Breast epithelium (tissue), 4 donors: Measurements from ENCODE around the gene CAMK2D. TPM values are rescaled to one million over a fixed set of nuclear protein-coding genes. Genes with fewer than 3 reads are reported as not detected.

Experiments used
- DNase-seq, 2 donors: peaks; one replicate each; pipeline ENCODE4 v3.0.0-alpha.2; 2019; ENCODE audit warnings: low spot score in 2 of 2
- H3K27ac ChIP-seq, 2 donors: fragments of 200-600 bp; sonication (generic) in 1 of 2; one replicate each; pipeline ENCODE4 v1.5.1; 2016 to 2019; ENCODE audit warnings: mild to moderate bottlenecking in 1 of 2
- H3K27me3 ChIP-seq, 2 donors: fragments of 200-600 bp; sonication (generic) in 1 of 2; one replicate each; pipeline versions ENCODE4 v1.5.1 to v1.6.0; 2017 to 2019; ENCODE audit warnings: control low read depth in 1 of 2, mild to moderate bottlenecking in 1 of 2
- H3K36me3 ChIP-seq: fragments of 200-600 bp; one replicate; pipeline ENCODE4 v1.5.1; 2019
- H3K4me1 ChIP-seq, 2 donors: fragments of 200-600 bp; sonication (generic); one replicate each; pipeline ENCODE4 v1.5.1; 2016 to 2019; ENCODE audit warnings: control low read depth in 1 of 2
- H3K4me3 ChIP-seq, 3 donors: fragments of 200-600 bp; sonication (generic); 1 replicate in 2 of 3; 2 replicates in 1 of 3; pipeline ENCODE4 v1.5.1; 2016 to 2019; ENCODE audit warnings: mild to moderate bottlenecking in 3 of 3, moderate library complexity in 2 of 3
- H3K9me3 ChIP-seq, 2 donors: fragments of 200-600 bp; sonication (generic) in 1 of 2; one replicate each; pipeline ENCODE4 v1.5.1; 2016 to 2019; ENCODE audit warnings: control low read depth in 1 of 2
- POLR2A ChIP-seq: fragments of 450-650 bp; IDR thresholded peaks from one replicate; pipeline ENCODE4 v1.6.1; 2016; ENCODE audit warnings: antibody characterized with exemption, mild to moderate bottlenecking, moderate library complexity
- POLR2AphosphoS5 ChIP-seq, 3 donors: sonication (generic); formaldehyde crosslinking; IDR thresholded peaks; one replicate each; pipeline ENCODE4 v1.6.1; 2017; ENCODE audit warnings: antibody characterized with exemption in 3 of 3
- intact Hi-C: fragments of 100-400 bp; cut with DNase I; formaldehyde crosslinking; loops from one replicate; pipeline ENCODE4 v1.15.1; 2023; ENCODE audit warnings: low total_unique reads
- total RNA-seq, 3 donors: library from RNA; depleted of rRNA; stranded (reverse); fragments of >200 nt; gene quantifications; one replicate each; pipeline ENCODE4 v1.1.0, GENCODE V29; 2016
- TF ChIP-seq, protein P1 (sequence below), 3 donors: fragments of 450-650 bp; IDR thresholded peaks; one replicate each; pipeline ENCODE4 v1.5.1; 2016 to 2017; ENCODE audit warnings: antibody characterized with exemption in 3 of 3, mild to moderate bottlenecking in 3 of 3, moderate library complexity in 3 of 3

Gene CAMK2D
- total RNA-seq, 3 donors from 2014 or later = 47.7 to 62.1 (median 57.7) TPM

DNA sequence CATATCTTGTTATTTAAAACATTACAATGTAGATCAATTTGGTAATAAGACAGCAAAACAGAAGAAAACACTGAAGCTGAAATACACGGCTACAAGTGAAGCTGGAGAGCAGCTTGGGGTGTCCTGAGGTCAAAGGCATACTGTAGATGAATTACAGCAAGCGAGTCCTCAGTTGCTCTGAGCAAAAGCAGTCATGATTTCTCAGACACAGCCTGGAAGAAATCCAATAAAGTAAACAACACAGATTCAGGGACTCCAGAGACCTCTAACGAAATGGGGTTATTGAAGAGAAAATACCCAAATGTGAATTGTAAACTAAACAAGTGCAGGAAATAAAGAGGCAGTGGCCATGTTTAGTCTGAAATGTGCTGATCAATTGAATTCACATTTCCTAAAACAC is 324.4 kb downstream of the CAMK2D start:
- Histone ChIP-seq H3K36me3 (no peaks in the 10 kb centered on the region), H3K9me3 (no peaks in the 10 kb centered on the region), H3K27ac (peak overlapping the region; percentile 56 to 82), H3K4me1 (no peaks in the 10 kb centered on the region), H3K27me3 (no peaks in the 10 kb centered on the region), H3K4me3 (no peak overlapping the region)
- DNase-seq = no peak
- TF ChIP-seq POLR2A (no peak), POLR2AphosphoS5 (IDR thresholded peaks at IDR 0.05) (no peak)
- TF ChIP-seq, protein P1, sequence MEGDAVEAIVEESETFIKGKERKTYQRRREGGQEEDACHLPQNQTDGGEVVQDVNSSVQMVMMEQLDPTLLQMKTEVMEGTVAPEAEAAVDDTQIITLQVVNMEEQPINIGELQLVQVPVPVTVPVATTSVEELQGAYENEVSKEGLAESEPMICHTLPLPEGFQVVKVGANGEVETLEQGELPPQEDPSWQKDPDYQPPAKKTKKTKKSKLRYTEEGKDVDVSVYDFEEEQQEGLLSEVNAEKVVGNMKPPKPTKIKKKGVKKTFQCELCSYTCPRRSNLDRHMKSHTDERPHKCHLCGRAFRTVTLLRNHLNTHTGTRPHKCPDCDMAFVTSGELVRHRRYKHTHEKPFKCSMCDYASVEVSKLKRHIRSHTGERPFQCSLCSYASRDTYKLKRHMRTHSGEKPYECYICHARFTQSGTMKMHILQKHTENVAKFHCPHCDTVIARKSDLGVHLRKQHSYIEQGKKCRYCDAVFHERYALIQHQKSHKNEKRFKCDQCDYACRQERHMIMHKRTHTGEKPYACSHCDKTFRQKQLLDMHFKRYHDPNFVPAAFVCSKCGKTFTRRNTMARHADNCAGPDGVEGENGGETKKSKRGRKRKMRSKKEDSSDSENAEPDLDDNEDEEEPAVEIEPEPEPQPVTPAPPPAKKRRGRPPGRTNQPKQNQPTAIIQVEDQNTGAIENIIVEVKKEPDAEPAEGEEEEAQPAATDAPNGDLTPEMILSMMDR (IDR thresholded peaks at IDR 0.05) = no peak
- intact Hi-C loops = no loop called here

DNA sequence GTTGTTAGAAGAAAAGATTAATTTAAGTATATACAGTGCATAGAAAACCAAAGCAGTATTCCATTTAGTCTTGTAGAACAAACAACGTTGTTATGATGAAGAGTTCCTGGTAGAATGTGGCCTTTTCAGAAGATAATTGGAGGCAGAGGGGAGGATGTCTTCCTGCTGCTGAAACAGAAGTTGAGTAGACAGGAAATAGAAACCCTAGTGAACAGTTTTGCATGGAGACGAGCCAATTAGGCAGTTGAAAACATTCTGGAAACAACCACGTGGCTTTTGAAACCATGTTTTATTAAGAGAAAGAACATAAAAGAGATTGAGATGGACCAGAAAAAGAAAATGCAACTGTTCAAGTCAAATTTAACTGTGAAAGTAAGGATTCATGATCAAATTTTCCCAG is 325.2 kb downstream of the CAMK2D start:
- Histone ChIP-seq H3K27ac (peak overlapping the region; percentile 56 to 82), H3K27me3 (no peaks in the 10 kb centered on the region), H3K4me3 (peak overlapping the region in 1 of 3 donors; percentile 0), H3K9me3 (no peaks in the 10 kb centered on the region), H3K36me3 (no peaks in the 10 kb centered on the region), H3K4me1 (no peaks in the 10 kb centered on the region)
- intact Hi-C loops = no loop called here
- TF ChIP-seq POLR2AphosphoS5 (IDR thresholded peaks at IDR 0.05) (no peak), POLR2A (no peak)
- TF ChIP-seq, protein P1 (IDR thresholded peaks at IDR 0.05) = no peak
- DNase-seq = no peak

DNA sequence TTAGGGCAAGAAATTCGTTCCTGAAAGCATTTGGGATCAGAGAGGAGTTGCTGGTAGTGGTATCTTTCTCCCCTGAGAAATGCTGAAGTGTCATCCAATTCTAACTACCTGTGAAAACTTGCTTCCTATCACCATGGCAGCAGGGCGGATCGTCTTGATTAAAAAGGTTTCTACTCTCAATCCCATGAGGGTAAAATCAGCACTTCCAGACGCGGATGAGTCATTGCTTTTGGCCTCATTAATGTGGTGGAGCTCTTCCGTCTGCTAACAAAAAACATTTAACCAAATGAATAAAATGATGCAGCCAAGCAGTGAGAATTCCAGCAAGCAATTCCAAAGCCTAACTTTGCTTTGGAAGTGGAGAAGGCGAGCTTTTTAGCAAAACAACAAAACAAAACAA is 325.6 kb downstream of the CAMK2D start:
- DNase-seq = peak in 1 of 2 donors; percentile 38
- peak in 1 of 3 donors; percentile 39 for TF ChIP-seq POLR2AphosphoS5 (IDR thresholded peaks at IDR 0.05)
- TF ChIP-seq, protein P1 (IDR thresholded peaks at IDR 0.05) = no peak
- Histone ChIP-seq H3K36me3 (no peaks in the 10 kb centered on the region), H3K4me3 (peak overlapping the region in 1 of 3 donors; percentile 0), H3K27me3 (no peaks in the 10 kb centered on the region), H3K9me3 (no peaks in the 10 kb centered on the region), H3K27ac (peak overlapping the region; percentile 27 to 82), H3K4me1 (no peaks in the 10 kb centered on the region)
- intact Hi-C loops = no loop called here

DNA sequence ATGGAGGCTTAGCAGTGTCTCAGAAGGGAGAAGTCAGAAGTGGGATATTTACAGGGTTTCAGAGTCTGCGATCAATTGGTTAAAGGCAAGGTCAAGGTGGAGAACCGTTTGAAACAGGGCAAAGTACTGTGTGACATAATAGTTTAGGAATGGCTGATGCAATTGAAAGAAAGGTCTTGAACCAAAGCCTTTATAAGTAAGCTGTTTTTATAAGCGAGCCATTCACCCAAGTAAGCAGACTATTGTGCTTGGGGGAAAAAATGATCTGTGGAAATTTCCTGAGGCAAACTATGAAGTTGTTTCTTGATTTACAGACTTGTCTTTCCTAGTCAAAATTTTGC is 327.3 kb downstream of the CAMK2D start:
- H3K9me3 ChIP-seq = no peaks in the 10 kb centered on the region
- DNase-seq = no peak
- no peaks in the 10 kb centered on the region for H3K27me3 ChIP-seq
- no peak overlapping the region for H3K27ac ChIP-seq
- TF ChIP-seq POLR2AphosphoS5 (IDR thresholded peaks at IDR 0.05) (no peak), POLR2A (no peak)
- TF ChIP-seq, protein P1 (IDR thresholded peaks at IDR 0.05) = no peak
- intact Hi-C loops = no loop called here
- no peak overlapping the region for H3K4me3 ChIP-seq
- no peaks in the 10 kb centered on the region for H3K36me3 ChIP-seq
- no peaks in the 10 kb centered on the region for H3K4me1 ChIP-seq

DNA sequence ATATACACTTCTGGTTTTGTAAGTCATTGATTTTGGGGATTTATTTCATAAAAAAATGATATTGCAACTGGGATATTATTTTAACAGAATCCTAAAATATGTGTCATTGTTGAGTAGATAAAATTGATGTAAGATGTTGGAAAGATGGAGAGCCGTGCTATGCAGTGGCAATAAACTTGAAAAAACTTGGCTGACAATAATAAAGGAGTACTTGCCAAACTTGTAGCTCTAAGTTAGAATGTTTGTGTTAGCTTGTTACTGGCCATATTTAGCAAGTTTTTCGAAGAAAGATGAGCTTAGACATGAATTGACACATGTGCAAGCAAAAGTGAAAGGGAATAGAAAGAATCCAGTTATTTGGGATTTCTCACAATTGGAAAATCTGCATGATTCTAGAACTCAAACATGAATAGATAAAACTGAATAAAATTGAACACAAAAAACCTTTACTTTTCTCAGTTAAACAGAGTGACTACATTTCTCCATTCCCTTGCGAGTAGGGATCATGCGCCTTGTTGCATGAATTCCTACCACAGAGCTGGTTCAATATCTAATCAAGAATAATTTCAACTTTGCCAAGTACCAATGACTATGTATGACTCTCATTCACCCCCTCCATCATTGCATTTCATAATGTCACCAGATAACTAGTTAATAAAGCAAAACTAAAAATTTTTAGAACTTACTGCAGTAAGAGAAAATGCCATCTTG is 327.8 kb downstream of the CAMK2D start:
- no peaks in the 10 kb centered on the region for H3K27me3 ChIP-seq
- TF ChIP-seq POLR2A = no peak
- no peak for TF ChIP-seq POLR2AphosphoS5 (IDR thresholded peaks at IDR 0.05)
- TF ChIP-seq, protein P1 (IDR thresholded peaks at IDR 0.05) = no peak
- H3K27ac ChIP-seq = no peak overlapping the region
- H3K4me1 ChIP-seq = no peaks in the 10 kb centered on the region
- H3K9me3 ChIP-seq = no peaks in the 10 kb centered on the region
- H3K4me3 ChIP-seq = no peak overlapping the region
- intact Hi-C loops = no loop called here
- no peaks in the 10 kb centered on the region for H3K36me3 ChIP-seq
- no peak for DNase-seq
